ENCODE measurements around the gene FRY.

Gene FRY

DNA sequence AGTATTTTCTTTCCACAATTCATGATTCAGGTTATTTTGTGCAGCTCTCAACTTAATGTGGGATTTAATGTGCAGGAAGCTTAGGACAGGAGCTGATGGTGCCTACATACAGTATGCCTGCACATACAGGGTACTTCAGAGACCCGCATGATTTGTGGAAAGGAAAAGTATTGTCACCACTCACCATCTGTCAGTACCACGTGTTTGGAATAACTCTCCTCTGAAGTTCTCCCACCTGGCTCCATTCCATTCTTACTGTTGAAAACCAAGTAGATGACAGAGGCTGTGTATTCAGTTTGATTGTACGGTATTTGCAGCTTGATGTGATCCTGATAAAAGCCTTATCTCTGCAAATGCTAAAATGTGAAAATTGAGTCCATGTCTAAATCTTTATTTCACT lies 197.9 kb downstream of the FRY start:
- DNase-seq: peak; percentile 98

DNA sequence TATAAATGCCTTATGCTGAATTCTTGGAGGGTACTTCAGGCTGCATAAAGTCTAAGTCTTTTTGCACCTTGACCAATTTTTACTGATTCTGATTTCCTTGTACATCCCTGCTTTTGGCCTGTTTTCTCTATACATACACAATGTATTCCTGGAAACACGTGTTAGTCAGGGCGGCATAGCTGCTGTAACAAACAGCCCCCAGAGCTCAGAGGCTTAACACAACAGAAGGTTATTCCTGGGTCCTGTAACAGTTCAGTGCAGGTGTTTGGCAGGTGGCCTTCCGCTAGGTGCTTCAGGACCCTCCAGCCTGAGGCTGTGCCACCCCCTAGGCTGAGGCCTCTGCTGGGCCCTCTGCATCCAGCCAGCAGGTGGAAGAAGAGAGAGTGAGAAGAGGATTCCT lies 200.7 kb downstream of the FRY start:
- DNase-seq: no peak

DNA sequence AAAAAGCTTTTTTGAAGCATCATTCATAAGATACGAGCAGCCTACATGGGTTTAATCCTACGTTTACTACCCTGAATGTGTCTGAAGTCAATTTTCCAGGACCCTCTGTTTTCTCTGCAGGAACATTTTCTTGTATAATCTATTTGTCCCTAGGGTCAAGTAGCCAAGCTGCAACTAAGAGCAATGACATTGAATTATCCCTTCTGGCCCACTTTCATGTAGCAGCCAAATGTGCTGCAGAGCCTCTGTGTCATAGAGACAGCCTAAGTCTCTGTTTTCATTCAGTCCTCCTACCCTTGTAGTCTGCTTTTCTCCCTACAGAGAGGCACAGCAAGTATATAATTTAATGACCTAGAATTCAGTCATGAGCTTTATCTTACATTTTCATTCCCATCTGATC lies 201.5 kb downstream of the FRY start:
- no peak for DNase-seq

DNA sequence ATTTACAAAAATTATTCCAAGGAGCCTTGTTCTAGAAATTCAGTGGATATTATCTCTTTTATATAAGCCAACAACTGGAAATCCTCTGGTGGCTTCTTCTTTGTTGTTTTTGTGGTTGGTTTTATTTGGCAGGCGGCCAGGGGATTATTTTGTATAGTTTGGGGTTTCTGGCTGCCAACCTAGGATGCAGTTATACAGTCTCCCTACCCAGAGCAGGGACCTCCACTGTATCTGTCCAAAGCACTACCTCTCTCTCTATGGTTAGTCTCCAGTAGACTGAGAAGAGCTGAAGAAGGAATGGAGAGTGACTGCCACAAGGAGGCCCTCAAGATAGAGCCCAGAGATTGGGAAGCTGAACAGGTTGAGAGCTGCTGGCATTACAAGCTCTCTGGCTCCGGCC lies 203.3 kb downstream of the FRY start:
- DNase-seq: no peak

DNA sequence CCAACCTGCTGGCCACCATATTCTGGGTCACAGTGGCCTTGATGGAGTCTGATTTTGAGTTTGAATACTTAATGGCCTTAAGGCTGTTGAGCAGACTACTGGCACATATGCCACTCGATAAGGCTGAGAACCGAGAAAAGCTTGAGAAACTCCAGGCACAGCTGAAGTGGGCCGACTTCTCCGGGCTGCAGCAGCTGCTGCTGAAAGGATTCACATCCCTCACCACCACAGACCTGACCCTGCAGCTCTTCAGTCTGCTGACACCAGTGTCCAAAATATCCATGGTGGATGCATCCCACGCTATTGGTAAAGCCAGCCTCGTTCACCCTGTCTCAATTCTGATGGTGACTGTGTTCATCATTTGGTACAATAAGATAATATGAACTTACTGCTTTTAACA lies 206.1 kb downstream of the FRY start:
- DNase-seq: peak; percentile 11

DNA sequence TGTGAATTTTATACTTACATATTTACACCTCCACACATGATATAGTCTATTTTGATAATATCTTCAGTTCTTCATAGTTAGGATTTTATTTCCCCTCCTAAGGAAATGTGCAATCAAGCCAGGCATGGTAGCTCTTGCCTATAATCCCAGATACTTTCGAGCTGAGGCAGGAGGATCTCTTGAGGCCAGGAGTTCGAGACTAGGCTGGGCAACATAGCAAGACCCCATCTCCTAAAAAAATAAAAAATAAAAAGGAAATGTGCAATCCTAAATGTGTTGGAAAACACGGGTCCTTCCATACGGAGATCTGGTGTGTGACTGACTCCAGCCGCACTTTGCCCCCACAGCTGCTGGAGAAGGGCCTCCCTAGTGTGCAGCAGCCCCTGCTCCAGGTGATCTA lies 212.1 kb downstream of the FRY start:
- no peak for DNase-seq

DNA sequence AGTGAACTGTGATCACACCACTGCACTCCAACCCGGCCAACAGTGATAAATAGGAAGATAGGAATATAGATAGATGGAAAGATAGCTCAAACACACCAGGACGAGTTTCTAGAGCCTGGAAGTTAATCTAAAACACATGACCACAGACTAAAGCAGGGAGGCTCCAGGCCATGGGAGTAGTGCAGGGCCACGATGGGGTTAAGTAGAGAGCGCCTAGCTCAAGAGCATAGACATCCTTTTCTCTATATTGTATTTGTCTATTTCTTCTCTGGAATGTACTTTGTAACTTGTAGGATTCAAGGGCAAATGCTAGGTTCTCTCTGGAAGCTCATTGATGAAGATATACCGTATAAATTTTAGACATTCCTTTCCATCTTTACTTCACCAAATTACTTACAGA lies 214.0 kb downstream of the FRY start:
- DNase-seq: no peak

DNA sequence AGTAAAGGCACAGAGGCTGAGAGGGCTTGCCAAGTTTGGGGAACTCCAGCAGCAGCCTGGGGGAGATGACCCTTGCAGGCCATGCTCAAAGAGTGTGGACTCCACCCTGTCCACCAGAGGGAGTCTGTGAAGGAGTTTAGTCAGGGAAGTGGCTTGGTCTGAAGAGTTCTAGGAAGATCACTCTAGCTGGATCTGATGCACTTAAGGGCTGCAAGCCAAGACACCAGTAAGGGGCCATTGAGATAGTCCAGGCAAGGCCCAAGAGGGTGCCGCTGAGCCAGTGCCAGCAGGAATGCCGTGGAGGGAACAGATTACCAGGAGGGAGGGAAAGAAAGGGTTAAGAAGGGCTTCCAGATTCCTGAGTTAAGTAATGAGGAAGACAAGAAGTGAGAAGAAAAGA lies 214.9 kb downstream of the FRY start:
- peak; percentile 38 for DNase-seq

DNA sequence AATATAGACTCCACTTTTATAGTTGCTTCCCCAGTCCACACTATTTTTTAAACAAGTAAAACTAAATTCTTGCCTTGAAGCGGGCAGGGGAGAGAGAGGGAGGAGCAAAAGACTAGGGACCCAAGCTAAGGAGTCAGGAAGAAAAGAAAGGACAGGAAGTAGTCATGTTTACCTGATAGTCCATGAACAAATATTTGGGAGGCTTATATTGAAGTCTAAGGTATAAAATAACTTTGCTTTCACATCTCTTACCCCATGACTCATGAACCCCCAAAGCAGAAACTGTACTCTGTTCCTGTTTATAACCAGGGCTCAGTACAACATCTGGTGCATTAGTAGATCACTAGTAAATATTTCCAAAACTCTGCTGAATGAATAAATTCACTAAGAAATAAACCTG lies 216.3 kb downstream of the FRY start:
- no peak for DNase-seq

DNA sequence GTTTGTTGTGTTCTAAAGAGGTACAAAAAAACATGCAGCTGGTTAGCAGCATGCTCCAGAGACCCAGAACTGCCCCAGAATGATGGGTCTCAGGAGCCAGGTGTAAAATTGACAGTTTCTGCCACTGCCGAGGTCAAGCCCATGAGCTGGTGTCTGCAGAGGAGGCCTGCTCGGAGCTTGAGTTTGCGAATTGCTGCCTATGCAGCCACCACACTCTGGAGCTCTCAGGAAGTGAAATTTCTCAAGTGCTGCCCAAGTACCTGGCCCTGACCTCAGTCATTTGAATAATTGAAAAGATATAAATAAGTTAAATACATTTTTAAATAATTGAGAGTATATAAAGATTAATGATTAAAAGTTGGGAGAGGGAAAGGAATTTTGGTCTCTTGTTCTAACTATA lies 217.2 kb downstream of the FRY start:
- no peak for DNase-seq

DNA sequence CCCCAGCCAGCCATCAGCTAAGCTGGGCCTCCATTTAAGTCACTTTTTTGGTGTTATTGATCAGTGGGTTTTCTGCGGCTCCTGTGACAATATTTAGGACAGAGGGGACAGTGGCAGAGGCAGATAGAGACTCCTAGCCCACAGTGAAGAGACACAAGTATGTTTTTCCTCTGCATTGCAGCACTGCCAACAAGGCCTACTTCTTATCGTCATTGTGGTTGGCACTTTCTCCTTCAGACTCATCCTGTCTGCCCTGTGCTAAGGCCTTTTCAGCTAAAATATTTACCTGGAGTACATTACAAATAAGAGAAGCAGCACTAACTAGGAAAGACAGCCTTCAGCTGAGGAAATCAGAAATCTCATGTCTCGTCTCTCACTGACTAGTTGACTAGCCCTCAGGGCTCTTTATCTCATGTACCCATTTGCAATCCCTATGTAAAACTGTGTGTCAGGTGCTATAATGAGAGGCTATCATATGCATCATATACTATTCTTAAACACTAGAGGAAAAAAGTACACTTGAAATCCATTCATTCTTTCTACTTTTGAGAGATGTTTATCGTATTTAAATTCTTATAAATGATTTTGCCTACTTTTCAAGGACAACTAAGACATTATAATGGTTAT lies 221.4 kb downstream of the FRY start:
- DNase-seq: no peak

DNA sequence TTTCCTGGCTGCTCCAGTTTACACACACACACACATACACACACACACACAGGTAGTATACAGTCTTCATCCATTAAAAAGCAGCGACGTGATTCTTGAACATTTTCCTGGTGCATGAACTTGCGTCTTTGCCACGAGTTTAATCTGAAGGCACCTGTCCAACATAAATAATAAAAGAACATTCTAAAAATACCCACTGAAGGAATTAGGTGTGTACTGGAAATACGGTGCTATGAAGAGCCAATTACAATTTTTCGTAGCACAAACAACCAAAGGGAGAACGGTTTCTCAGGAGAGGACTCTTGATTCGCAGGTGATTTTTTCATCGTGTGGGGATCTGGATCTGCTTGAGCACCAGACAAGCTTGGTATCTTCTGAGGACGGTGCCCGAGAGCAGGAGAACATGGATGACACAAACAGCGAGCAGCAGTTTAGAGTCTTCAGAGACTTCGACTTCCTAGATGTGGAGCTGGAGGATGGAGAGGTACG lies 222.4 kb downstream of the FRY start:
- DNase-seq: no peak

DNA sequence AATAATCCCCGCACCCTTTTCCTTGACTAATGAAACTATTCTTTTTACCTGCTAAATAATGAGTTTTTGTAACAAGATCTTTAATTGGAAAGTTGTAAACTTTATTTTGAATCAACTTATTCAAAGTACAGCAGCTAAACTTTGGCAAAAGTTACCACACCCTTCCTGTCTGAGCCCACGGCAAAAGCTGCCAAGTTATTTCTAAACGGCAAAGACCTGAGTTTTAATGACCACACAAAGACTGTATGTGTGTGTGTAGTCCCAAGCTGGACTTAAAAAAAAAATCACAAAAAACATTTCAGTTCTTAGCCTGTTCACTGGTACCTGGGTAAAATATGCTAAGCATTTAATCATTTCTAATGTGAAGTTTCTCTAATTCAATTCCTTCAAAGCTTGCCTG lies 222.8 kb downstream of the FRY start:
- DNase-seq: no peak

DNA sequence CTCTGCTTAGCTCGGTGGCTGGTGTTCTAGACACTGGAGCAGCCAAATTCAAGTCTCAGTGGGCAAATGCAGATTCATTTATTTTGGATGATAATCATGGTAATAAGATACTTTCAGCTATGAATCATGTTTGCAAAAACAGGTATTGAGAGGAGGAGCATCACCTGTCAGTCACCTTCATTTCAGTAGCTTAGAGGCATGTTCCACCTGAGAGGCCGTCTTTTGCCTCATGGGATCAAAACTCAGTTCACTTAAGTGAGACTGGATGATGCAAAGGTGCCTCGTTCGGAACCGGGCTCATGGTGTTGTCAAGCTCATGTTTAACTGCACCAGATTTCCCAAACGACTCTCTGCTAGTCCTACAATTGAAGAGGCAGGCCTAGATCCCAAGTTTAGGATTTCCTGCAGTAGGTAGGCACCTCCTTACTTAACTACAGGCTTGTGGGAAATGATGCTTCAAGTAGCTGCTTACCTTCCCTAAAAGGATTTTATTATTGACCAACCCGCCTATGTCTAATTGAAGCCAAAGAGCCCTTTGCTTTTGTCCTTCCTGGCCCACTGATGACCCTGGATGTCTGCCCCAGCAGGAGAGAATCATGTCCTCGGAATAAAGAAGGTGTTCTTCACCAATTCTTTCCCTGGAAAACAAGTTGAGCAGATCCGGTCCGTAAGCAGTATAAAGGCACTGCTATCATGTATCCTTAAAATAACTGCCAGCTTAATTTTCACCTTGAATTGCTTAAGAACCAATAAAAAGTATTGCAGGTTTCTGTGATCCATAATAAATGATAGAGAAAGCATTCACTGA lies 223.5 kb downstream of the FRY start:
- DNase-seq: no peak

DNA sequence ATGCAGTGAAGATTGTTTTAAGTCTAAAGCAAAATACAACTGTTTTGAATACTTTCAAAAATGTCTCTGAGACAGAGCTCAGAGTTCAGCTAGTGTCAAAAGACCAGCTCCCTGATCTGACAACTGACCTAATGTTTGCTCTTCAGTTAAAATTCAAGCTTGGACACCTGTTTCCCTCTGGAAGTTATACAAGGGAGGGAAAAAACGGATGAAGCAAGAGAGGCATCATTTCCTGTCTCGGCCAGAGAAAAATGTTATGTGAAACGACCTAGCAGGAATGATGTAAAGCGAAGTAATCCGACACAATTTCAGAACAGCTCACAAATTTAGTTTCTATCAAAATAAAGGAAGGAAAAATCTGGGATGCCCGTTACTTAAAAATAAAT lies 224.1 kb downstream of the FRY start:
- no peak for DNase-seq

DNA sequence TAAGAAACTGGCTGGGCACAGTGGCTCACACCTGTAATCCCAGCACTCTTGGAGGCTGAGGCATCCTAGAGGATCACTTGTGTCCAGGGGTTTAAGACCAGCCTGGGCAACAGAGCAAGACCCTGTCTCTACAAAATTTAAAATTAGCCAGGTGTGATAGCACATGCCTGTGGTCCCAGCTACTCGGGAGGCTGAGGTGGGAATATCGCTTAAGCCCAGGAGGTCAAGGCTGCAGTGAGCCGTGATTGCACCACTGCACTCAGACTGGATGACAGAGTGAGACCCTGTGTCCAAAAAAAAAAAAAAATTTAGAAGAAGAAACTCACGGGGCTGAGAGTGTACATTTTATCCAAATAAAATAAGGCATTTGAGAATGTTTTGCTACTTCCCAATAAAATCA lies 224.7 kb downstream of the FRY start:
- DNase-seq: no peak

DNA sequence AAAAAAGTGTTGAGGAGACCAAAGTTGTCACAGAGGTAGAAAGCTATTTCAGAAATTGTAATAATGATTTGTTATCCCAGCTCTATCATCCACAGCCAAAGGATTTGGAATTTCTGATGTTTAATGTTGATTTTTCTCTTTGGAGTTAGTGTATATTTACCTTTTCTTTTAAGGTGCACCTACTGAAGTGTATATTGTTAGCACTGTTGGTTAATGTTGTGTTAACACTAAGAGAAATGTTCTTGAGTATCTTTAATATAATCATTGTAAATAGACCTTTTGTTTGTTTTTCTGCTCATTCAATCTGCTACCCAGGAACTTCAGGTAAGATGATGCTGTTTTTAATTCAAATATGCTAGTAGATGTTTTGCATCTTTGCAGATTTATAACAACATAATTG lies 226.1 kb downstream of the FRY start:
- DNase-seq: no peak

DNA sequence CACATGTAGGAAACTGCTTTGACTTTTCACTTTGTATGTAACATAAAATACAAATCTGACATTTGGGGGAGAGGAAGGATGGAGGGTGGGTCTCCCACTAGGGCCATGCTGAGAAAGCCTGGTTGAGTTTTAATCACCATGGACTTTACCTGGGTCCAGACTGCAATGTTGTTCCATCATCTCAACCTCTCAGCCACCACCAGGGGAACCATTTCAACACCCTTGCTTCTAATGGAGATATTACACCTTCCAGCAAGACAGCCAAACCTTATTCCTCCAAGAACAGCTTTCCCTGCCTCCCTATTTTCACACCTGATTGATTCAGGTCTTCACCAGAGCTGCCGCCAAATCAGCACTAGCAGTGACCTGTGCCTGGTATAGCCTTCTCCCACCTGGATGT lies 227.5 kb downstream of the FRY start:
- no peak for DNase-seq

DNA sequence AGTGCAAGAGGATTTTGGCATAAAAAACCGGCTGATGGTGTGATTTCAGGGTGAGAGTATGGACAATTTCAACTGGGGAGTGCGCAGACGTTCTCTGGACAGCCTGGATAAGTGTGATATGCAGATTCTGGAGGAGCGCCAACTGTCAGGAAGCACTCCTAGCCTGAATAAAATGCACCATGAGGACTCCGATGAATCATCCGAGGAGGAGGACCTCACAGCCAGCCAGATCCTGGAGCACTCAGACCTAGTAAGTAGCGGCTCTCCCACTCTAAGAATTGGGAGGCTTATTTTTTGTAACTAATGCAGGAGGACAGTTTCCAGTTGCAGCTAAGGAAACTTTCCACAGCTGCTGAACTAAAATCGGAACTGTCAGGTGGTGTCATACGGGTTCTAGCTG lies 230.0 kb downstream of the FRY start:
- no peak for DNase-seq

DNA sequence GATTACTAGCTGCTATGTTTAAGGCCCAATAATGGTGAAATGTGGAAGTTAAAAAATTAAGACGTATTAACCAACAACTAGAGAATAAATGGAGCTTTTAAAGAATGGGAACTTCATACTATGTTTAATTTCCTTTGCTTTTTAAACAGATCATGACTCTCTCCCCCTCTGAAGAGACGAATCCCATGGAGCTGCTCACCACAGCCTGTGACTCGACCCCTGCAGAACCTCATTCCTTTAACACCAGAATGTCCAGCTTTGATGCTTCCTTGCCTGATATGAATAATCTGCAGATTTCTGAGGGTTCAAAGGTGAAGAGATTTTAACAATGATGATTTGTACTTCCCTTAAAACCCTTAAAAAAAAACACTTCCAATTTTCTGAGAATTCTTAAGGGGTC lies 230.6 kb downstream of the FRY start:
- no peak for DNase-seq

DNA sequence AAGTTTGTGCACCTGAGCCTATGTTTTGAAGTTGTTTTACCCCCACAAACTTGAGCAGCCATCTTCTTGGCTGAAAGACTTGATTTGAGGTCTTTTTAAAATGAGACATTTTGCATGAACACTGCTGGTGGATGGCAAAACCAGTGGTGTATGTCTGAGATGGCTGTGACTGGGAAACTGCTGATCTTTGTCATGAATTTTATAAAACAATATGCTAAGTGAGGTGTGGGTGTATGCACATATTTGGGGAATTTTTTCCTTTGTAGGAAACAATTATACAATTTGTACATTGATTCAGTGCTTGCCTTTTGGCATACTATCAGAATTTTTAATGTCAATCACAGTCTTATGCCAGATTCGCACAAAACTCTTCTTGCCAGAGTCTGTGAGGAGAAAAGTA lies 231.0 kb downstream of the FRY start:
- DNase-seq: no peak

DNA sequence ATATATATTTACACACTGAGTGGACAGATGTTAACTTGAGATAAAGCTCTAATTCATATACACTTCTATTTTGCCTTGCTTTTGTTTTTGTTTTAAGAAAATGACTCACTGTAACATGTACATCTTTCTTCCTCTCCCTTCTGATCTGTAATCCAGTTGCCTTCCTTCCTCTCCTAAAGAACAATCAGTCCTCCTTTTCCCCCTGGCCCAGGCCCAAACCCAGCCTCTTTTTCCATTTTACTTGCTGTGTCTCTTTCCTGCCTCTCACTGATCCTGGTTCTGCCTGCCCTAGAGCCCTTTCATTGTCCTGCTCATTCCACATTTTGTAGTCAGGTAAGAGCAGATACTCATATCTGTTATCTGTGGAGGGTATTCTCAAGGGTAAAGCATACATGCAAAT lies 232.8 kb downstream of the FRY start:
- no peak for DNase-seq

DNA sequence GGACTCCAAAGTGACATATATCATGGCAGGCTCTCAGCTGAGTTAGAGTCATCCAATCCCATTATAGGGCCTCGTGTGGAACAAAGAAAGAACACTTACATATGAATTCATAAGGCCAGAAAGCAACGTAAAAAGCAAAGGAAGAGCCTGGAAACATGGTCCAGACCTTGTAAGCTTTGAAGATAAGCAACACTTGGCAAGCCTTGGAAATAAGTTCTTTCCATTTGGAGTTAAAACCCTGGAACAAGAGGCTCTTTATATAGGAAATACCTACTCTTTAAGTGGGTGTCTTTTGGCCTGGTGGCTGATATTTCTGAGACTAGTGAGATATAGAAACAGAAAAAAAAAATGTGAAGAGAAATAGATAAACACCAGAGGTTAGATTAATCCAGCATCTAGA lies 234.2 kb downstream of the FRY start:
- DNase-seq: no peak

DNA sequence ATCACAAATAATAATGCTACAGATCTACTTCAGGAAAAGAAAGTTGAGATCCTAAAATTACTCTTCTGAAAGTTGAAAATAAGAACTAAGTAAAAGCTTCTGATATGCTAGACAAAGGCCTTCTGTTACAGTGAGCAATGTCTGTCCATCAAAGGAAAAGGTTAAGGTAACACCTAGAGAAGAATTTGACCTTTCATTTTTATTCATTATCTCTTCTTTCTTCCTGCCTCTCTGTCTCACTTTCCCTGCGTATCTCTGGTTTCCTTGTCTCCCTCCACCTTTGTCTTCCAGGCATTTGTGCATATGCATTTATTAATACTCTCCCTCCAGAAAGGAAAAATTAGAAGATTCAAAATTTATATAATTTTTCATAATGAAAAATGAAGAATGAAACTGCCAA lies 234.6 kb downstream of the FRY start:
- no peak for DNase-seq

DNA sequence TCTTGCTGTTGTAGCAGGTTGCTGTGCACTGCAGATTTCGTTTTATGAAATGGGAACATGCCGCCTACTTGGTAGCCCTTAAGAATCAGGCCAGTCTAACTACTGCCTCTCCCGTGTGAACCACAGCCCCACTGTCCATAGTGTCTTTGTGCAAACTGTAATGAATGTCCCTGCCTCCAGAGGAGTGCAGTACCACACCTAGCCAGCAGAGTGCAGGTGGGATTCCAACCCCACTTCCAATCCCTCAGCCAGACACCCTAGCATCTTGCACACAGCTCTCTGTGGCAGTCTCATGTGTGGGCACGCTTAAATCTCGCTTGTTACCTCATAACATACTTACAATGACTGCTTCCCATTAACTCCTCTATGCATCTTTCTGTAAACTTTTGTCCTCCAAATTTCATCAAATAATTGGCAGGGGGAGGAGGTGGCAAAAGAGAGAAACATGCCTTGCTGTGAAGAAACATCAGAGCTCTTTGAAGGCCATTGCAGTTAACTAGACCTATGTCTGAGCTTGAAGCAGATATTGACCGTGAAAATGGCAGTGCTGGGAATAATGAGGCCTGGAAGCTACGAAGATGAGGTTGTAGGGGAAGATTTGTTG lies 236.4 kb downstream of the FRY start:
- DNase-seq: no peak

Measured in NCI-H524 treated with DMSO at 0.1 percent for 48 hours (cell line).